HG02970 (cell line): Measurements from ENCODE around the gene SPTLC3.
A peak's percentile ranks its signal among the peaks of the same experiment; 100 is the strongest.

Experiments
- ATAC-seq: cut with Tn5 transposase; IDR thresholded peaks from one replicate; pipeline ENCODE4 v1.9.1; 2021; ENCODE audit warnings: mild to moderate bottlenecking, moderate library complexity, moderate number of reproducible peaks; ENCODE audit not compliant: unreplicated experiment, low FRiP score

SPTLC3 gene

DNA sequence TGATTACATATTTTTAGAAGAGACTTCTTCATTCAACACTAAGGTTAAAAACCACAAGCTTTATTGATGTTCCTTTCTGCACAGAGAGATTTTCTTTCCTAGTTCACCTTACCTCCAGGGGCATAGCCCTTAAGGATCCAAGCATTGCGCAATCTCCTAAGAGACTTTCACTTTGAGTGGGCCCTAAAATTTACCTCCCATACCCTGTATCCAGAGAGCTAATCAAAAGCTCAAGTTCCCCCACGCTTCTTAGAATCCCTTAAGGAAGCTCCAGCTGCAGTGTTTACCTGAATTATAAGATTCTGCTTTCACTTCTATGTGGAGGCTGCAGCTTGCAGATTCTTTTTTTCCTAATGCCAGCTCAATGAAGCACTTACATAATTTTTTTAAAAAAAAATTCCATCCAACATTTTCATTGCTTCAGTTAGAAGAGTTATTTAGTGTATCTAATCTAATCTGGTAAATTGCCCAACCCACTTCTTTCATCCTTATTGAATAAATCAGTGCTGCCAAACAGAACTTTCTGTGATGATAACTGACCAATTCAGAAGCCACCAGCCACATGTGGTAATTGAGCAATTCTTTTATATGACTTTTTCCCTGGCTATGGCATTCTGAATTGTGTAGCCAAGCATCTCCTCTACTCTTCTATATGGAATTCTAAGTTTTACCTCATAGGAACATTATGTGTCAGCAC lies 24.6 kb upstream of the SPTLC3 start:
- no peak for ATAC-seq

DNA sequence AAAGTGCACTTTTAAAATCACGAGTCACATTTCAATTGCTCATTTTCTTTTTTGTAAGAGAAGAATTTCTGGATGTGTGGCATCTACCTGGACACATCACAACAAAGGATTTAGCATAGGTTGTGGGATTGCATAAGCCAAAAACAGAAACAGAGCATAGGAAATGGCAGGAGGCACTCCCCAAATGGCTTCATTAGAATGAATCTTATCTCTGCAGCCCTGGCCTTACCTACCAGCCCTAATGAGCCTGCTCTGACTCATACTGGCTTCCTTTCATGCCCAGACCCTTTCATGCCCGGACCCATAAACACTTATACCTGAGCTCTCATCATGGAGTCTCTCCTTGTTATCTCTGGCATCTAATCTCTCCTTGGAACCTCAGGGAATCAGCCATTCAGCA lies 23.9 kb upstream of the SPTLC3 start:
- no peak for ATAC-seq

DNA sequence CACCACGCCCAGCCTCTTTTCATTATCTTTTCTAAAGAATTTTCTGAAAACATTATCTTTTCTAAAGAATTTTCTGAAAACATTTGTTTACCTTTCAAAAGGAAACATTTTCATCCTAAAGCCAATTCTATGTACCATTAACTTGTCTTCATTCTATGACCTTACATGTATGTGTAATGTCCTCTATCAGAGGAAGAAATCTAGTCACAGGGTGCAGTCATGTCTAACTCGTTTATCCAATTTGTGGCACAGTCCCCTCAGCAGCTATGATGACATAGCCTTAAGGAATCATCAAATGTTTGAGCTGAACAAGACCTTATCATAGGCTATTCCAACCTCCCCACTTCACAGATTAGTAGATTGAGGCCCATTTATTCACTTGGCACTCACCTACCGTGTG lies 21.5 kb upstream of the SPTLC3 start:
- ATAC-seq = no peak

DNA sequence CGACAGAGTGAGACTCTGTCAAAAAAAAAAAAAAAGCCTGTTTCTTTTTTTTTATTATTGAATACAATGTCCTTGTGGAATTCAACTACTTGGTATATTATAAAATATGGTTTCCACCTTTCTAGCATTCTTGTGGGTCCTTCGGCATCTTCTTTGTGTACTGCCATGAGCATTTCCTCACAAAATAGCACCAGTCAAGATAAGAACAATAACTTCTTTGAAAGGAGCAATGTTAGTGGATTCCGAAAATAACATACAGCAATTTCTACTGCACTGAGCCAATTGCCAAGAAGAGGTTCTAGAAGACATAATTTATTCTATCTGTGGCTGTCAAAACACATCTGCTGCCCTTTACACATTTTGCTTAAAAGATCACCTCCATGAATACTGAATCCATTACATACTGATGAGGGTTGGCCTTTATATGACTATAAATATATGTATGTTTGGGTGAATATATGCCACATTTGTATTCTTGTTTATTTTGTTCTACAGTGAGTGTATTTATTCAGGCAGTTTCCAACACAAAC lies 19.1 kb upstream of the SPTLC3 start:
- ATAC-seq = no peak

DNA sequence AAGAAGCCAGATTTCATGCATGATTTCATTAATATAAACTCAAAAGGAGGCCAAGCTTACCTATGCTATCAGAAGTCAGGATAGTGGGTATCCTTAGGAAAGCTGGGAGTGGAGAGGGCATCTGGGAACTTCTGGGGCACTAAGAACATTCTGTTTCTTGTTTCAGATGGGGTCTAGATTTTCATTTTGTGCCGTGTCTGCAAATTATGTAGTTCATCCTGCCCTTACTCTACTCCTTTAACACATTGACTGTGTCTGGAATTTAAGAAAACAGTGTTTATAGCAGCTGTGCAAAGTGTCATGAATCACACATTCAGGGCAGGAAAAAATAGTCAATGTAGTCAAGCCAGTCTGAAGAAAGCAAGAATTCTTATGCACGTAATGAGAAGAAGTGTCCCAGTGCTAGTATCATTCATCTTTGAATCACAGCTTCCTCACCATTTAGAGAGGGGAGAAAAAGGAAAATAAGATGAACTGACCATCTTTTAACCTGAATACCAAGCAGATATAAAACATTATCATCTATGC lies 11.6 kb upstream of the SPTLC3 start:
- no peak for ATAC-seq

DNA sequence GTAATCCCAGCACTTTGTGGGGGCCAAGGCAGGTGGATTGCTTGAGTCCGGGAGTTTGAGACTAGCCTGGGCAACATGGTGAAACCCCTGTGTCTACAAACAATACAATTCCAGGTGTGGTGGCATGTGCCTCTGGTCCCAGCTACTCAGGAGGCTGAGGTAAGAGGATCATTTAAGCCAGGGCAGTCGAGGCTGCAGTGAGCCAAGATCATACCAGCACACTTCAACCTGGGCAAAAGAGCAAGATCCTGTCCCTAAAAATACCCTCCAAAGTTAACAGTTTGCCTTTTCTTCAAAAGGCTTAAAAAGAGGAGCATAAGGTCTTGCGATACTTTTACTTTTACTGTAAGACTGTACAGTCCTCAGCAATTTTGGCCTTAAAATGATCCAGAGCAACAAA lies 10.7 kb upstream of the SPTLC3 start:
- ATAC-seq = no peak

DNA sequence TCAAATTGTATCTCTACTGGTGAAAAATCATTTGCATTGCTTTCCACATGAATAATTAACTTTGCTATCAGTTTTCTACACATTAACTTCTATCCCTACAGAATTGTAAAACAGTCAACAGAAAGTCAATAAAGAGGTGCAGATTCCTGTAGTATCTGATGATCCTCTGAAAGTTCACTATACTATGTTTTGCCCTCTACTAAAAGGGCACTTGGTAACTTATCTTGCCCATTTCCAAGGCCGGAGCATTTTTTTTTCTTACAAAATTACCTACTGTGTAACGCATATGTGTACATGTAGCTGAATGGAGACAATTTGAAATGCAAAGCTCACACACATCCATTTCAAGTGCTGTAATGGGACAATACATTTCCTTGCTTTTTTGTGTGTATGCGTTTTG lies 9.6 kb upstream of the SPTLC3 start:
- no peak for ATAC-seq

DNA sequence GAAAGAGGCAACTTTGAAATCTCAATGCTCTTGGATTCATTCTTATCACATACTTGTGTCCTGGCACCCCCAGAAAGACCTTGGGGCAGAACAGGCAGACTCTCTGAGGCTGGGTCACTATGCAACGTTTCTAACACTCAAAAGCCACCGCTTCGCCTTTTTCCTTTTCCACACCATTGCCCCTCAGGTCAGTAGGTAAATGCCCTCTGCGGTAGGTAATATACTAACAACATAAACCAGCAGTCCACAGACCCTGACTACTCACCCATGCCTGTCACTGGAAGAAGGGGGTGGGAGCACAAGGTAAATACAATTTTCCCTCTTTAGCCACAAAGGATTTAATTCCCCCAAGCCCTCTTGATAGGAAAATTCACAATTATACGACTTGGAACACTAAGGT lies 6.5 kb upstream of the SPTLC3 start:
- no peak for ATAC-seq

DNA sequence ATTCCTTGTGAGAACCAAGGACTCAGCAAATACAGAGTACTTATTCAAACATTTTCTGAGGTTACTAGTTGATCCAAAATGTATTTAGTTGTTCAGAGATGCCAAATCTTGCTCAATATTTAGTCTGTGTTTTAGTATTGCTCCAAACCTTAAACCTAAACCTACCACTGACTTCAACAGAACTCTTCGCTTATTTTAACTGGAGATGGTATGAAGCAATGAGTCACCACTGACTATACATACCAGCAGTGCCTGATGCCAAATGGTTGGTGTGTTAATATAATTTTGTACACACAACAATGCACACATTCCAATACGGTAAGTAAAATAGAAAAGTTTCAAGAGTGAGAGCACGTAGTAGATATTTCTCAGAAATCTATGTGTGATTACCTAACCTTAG lies 1.9 kb upstream of the SPTLC3 start:
- no peak for ATAC-seq

DNA sequence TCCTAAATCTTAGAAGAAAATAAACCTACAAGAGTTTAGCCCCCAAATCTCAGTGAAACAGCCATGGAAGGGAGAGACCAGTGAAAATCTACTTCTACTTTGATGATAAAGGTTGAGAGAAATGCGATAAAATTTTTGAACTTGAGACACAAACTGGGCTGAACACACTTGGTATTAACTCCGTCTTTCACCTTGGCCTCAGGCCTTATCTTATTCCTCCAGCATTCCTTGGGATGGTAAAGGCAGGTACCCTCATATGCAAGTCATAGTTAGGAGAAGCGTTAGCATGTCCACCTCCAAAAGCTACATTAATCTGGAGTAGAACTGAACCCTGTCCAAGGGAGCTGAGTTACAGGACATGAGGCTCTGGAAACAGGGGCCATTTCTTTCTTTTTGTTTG lies 1.2 kb upstream of the SPTLC3 start:
- ATAC-seq = no peak

DNA sequence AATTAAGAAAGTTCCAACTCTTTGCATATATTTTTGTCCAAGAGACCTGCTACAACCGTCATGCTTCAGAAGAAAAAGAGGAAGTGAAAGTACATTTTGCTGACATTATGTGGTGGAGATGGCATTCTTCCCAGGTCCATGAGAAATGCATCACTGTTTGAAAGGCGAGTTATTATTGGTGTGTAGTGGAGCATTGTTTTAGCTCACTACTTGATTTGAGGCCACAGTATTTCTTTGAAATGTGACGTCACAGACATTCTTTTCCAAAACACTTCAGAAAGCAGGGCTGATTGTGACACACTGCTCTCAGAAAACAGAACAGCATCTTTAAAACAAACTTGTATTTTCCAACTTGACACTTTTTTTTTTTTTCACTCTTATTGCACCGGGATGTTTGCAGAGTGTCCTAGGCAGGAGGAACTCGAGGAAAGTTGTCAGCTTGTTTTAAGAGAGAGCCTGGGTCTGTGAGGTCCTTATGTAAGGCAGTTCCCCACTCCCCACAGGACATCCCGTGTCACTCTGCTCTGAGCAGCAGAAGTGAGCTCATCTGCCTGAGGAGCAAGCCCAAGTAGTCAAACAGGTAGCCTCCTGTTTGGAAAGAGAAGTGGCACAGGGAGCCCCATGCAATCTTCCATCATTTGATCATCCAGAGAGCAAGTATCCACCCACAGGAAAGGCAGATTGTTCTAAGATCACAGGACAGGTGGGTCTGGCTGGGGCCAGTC lies 1.1 kb downstream of the SPTLC3 start:
- ATAC-seq = peak; percentile 90

DNA sequence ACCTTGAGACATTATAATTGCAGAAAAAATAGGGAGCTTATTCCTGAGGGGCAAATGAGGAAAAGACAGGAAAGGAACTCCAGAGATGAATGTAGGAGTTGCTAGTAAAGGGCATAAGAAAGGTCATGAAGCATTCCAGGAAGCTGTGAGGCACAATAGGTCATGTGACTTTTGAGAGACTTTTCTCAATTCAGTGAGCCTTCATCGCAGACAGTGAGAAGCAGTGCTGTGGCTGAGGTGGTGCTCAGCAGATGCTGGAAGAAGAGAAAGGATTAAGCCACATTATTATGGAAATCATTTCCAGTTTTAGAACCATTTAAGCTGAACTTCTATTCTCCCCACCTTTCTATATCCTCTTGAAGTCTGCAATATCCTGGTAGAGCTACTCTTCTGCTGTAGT lies 4.1 kb downstream of the SPTLC3 start:
- no peak for ATAC-seq

DNA sequence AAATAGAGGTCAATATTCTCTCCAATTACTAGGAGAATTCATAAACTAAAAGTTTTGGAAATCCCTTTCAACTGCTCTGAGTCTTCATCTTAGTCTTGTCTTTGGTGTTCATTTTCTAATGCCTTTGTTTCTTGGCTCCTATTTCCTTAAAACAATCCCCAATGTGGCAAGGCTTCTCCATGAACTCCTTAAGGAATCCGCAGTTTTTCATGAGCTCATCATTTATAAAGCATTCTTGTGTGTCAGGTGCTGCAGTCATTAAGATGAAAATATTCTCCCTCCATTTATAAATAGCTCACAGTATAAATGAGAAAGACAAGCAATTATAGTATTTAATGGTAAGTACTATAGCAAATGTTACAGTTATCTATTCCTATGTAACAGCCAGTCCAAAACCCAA lies 4.6 kb downstream of the SPTLC3 start:
- no peak for ATAC-seq

DNA sequence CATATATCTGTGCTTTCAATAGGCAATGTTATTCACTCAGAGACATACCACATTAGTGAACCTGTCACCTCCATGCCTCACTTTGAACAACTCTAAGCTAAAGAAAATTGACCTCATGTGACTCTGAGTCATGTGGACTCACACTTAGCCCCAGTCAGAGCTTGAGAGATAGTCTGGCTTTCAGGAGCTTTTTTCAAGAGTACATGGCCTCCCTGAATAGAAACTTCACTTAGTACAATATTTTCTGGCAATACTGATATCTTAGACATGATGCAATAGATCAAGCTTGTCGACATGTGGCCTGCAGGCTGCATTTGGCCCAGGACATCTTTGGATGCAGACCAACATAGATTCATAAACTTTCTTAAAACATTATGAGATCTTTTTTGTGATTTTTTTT lies 8.5 kb downstream of the SPTLC3 start:
- no peak for ATAC-seq

DNA sequence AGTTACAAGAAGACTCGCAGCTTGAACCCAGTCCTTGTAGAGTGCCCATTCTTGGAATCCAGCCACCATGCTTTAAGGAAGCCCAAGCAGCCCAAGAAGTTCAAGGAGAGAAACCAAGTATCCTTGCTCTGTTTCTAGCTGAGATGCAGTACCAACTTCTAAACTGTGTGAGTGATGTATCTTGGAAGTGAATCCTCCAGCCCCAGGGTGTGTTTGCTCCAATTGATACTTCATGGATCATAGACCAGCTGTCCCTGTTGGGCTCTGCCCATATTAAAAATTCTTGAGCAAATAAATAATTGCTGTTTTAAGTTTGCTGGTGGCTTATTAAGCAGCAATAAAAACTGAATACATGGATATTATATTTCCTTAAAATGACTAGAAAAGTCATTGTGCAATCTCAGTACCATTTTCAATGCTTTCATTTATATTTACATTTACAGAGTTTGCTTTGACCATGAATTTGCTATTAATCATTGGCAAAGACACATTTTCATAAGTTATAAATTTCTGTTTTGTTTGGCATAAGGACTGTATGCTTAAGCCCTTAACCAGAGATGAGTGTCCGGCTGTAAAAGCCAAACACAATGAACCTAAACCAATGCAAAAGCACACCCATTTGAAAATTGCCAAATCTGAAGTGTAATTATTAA lies 9.2 kb downstream of the SPTLC3 start:
- ATAC-seq = no peak

DNA sequence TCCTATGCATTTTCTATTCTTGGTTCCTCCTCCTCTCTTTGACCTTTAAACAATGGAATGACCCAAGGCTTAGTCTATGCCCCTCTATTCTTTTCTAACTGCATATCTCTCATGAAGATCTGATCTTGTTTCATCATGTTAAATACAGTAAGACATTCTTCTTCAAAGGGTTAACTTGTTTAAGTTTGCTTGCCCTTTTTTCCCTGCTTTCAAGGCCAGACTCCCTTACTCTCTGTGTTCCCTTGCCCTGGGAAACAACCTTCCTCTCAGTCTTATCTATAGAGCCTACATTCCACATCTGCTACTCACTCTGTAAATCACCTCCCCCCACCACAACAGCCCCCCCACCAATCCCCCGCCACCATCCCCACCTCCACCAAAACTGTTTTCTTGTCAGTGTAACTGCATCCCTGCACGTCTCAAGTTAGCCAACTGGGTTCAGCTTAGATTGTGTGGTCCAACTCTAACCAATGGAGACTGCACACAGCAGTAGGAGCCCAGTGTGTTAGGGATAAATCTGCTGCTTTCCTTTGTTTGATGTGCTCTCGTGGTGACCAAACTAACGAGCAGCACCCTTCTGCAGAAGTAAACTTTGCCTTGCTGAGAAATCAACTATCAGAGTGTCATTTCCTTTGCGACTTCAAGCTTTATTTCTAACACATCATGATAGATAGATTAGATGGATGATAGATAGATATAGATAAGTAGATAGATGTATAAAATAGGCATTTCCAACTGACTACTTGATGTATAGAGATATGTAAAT lies 12.6 kb downstream of the SPTLC3 start:
- no peak for ATAC-seq

DNA sequence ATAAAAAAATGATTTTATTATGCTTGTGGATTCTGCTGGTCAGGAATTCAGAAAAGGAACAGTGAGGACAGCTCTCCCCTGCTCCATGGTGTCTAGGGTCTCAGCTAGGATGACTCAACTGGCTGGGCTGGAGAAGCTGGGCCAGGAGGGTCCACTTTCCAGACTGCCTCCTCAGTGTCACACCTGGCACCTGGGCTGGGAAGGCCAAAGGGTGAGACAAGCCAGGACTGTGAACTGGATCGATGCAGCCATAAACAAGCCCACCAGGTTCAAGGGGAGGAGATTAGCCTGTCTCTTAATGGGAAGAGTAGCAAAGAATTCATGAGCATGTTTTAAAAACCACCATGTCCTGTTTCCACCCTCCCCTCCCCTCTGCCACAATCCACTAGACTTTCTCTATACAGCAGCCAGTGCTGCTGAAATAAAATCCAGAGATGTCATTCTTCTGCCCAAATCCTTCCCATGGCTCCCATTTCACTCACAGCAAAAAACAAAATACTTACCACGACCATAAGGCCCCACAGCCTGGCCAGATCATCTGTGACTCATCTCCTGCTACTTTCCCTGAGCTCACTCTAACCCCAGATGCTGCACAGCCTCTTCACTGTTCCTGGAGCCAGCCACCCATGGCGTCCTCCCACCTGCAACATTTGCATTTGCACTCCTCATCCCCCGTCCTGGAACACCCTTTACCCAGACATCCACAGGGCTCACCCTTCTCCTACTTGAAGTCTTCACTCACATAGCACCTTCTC lies 13.8 kb downstream of the SPTLC3 start:
- ATAC-seq = no peak

DNA sequence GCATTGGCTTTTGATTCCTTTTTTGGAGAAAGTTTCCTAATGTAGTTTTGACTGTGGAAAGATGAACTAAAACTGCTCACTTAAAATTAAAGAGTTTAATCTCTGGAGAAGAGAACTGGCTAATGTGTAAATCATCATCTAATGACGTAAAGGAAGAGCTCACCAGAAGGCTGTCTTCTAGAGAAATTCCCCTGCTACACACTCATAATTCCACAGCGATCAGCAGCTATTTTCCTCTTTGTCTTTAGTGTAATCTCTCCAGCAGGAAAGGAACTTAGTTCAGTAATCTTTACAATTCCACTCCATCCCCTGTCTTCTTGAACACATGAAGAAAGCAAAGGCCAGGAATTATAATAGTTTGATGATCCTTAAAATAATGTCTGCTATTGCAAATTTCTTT lies 15.8 kb downstream of the SPTLC3 start:
- ATAC-seq = no peak

DNA sequence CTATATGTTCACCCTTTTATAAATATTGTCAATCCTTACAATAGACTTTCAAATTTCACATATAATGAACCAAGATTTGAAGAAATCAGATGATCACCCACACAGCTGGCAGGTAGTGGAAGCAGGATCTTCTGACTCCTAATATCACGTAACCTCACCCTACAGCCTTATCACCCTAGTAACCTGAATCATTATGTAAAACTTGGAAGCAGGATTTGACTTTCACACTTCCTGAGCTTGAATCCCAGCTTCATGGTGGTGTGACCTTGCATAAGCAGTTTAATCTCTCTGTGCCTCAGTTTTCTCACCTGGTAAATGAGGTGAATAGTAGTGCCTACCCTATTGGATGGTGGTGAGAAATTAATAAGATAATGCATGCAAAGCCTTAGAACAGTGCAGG lies 16.4 kb downstream of the SPTLC3 start:
- no peak for ATAC-seq

DNA sequence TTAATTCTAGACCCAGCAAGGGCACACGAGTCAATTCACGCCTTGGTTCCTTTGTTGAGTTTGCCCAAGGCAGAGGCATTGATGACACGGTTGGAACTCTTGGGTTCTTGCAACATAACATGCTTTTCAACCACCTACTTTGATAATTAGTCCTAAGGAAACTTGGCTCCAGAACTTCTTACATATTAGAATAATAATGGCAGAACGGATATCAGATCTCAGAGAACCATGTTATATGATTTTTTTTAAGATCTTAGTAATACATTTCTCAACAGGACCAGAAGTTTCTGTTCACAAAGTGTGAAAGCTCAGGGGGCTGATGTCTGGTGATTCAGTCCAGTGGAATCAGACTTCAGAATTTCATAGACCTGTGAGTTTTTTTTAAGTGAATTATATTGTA lies 19.2 kb downstream of the SPTLC3 start:
- no peak for ATAC-seq
